HepG2 (cell line): Measurements from ENCODE around the gene RAET1E. TPM values are rescaled to one million over a fixed set of nuclear protein-coding genes. Genes with fewer than 3 reads are reported as not detected.

Experiments used
- ARNT ChIP-seq: fragments of 450-650 bp; IDR thresholded peaks from 2 replicates; pipeline ENCODE4 v1.6.1; 2017
- ATF7 ChIP-seq, 2 experiments: fragments of 450-650 bp in 1 of 2; sonication (generic) in 1 of 2; formaldehyde crosslinking in 1 of 2; IDR thresholded peaks; 2 replicates each; pipeline versions ENCODE4 v1.4.0 to v1.6.1; 2016 to 2020; ENCODE audit warnings: antibody characterized with exemption in 1 of 2, mild to moderate bottlenecking in 1 of 2, missing genetic modification reagents in 1 of 2
- CENPX ChIP-seq: sonication (generic); formaldehyde crosslinking; IDR thresholded peaks from 2 replicates; pipeline ENCODE4 v1.9.0; 2021; ENCODE audit warnings: mild to moderate bottlenecking, missing genetic modification reagents, moderate library complexity
- GATAD2A ChIP-seq: IDR thresholded peaks from 2 replicates; pipeline ENCODE4 v1.6.1; 2016
- GPN1 ChIP-seq: sonication (generic); formaldehyde crosslinking; IDR thresholded peaks from 2 replicates; pipeline ENCODE4 v1.5.1; 2020; ENCODE audit warnings: missing genetic modification reagents, borderline replicate concordance
- HDAC2 ChIP-seq: sonication (generic); formaldehyde crosslinking; IDR thresholded peaks from 2 replicates; pipeline ENCODE4 v1.4.0; 2020; ENCODE audit warnings: missing genetic modification reagents
- HIVEP1 ChIP-seq: sonication (generic); formaldehyde crosslinking; IDR thresholded peaks from 2 replicates; pipeline ENCODE4 v1.4.0; 2020; ENCODE audit warnings: mild to moderate bottlenecking, missing genetic modification reagents
- HNRNPLL ChIP-seq: fragments of 200-400 bp; formaldehyde crosslinking; IDR thresholded peaks from 2 replicates; pipeline ENCODE4 v1.6.1; 2017; ENCODE audit warnings: mild to moderate bottlenecking, low read depth, low read length; ENCODE audit not compliant: poor library complexity, severe bottlenecking
- ISL2 ChIP-seq: sonication (generic); formaldehyde crosslinking; IDR thresholded peaks from 2 replicates; pipeline ENCODE4 v1.5.0; 2020; ENCODE audit warnings: missing genetic modification reagents
- RORA ChIP-seq: sonication (generic); formaldehyde crosslinking; IDR thresholded peaks from 2 replicates; pipeline ENCODE4 v1.5.0; 2020; ENCODE audit warnings: mild to moderate bottlenecking, missing genetic modification reagents, moderate library complexity
- SAP130 ChIP-seq: IDR thresholded peaks from 2 replicates; pipeline ENCODE4 v1.6.1; 2016; ENCODE audit warnings: low read depth
- SP2 ChIP-seq: sonication (generic); formaldehyde crosslinking; IDR thresholded peaks from 2 replicates; pipeline ENCODE4 v1.5.1; 2020; ENCODE audit warnings: mild to moderate bottlenecking, missing genetic modification reagents
- XRCC5 ChIP-seq: fragments of 200-400 bp; formaldehyde crosslinking; optimal IDR thresholded peaks from 2 replicates; pipeline ENCODE3; 2017; ENCODE audit warnings: mild to moderate bottlenecking, low read length
- ZNF232 ChIP-seq: sonication (generic); formaldehyde crosslinking; IDR thresholded peaks from 2 replicates; pipeline ENCODE4 v1.4.0; 2020; ENCODE audit warnings: missing genetic modification reagents, borderline replicate concordance
- ZNF326 ChIP-seq: sonication (generic); formaldehyde crosslinking; IDR thresholded peaks from 2 replicates; pipeline ENCODE4 v1.4.0; 2020; ENCODE audit warnings: missing genetic modification reagents, borderline replicate concordance
- ZNF766 ChIP-seq: sonication (generic); formaldehyde crosslinking; IDR thresholded peaks from 2 replicates; pipeline ENCODE4 v1.5.0; 2020; ENCODE audit warnings: missing genetic modification reagents, borderline replicate concordance
- ZNF782 ChIP-seq: sonication (generic); formaldehyde crosslinking; IDR thresholded peaks from 2 replicates; pipeline ENCODE4 v1.4.0; 2020; ENCODE audit warnings: missing genetic modification reagents, mild to moderate bottlenecking, borderline replicate concordance
- polyA plus RNA-seq, 8 experiments: library from polyadenylated mRNA; depleted of rRNA in 3 of 8; stranded (reverse) in 7 of 8; unstranded in 1 of 8; fragments of >200 nt; fragmentation: Illumina TruSeq in 4 of 8; extraction: Trizol in 4 of 8; gene quantifications; 2 replicates each; pipeline versions ENCODE4 v1.2.1 to v1.2.3, GENCODE V29; 2011 to 2016; ENCODE audit warnings: low read depth in 4 of 8, missing spikeins in 1 of 8, mixed read lengths in 1 of 8; ENCODE audit not compliant: insufficient read depth in 1 of 8
- total RNA-seq, 5 experiments: library from RNA; depleted of rRNA; stranded (reverse); fragments of >200 nt; fragmentation: Illumina TruSeq; extraction: Trizol; gene quantifications; 2 replicates each; pipeline ENCODE4 v1.2.3, GENCODE V29; 2016; ENCODE audit warnings: low read depth in 1 of 5
- TF ChIP-seq, protein P1 (sequence below): IDR thresholded peaks from 2 replicates; pipeline ENCODE4 v1.6.1; 2012; ENCODE audit warnings: inconsistent platforms
- TF ChIP-seq, protein P2 (sequence below): sonication (generic); formaldehyde crosslinking; IDR thresholded peaks from 2 replicates; pipeline ENCODE4 v1.4.0; 2020; ENCODE audit warnings: missing genetic modification reagents, borderline replicate concordance
- TF ChIP-seq, protein P3 (sequence below): sonication (generic); formaldehyde crosslinking; IDR thresholded peaks from 2 replicates; pipeline ENCODE4 v1.5.0; 2020; ENCODE audit warnings: missing genetic modification reagents
- TF ChIP-seq, protein P4 (sequence below): IDR thresholded peaks from 2 replicates; pipeline ENCODE4 v1.6.1; 2016; ENCODE audit warnings: missing compliant biosample characterization, missing genetic modification reagents, borderline replicate concordance

The RAET1E gene
- total and polyA plus RNA-seq, 2 of the 13 experiments (the other 11 are each of a cell fraction or from before 2014, with no cell fraction given): not detected

DNA sequence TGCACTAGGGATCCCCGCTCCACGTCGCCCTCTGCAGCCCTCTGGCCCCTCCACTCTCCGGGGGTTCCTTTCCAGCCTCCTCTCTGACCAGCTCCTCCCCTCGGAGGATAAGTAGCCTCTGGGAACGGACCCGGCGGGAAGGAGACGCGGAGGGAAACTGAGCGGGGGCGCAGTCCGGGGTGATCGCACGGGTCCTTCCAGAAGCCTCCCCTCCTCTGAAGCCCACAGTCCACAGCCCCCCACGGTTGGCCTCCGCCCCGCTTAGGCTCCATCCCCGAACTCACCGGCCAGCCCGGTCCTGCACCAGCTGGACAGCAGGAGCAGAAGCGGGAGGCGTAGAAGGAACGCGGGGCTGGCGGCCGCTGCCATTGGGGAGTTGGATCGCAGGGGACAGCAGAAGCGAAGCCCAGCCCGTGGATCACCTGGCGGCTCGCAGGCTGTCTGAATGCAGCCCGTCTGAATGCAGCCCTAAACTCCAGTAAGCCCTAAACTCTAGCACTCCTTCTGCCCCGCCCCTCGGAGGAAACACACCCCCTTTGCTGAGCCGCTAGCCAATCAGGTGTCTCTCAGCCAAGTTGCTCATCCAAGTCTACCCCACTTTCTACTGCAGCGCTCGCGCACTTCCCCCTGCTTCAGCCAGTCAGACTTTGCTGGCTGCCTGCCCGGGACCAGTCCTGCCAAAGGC, 24.9 kb upstream of the RAET1E start, which contains the start of gene RAET1G (continued):
- TF ChIP-seq HDAC2 (CRISPR knock-in tag) (0 out of 2 replicates have a peak, but pooled peaks have one; percentile 18), GATAD2A (CRISPR knock-in tag) (no peak), ATF7 (IDR thresholded peaks at IDR 0.05) (no peak), ATF7 (CRISPR knock-in tag; IDR thresholded peaks at IDR 0.05) (no peak), SAP130 (CRISPR knock-in tag) (peak; percentile 16; the same call in 1 of the 2 replicates), ISL2 (CRISPR knock-in tag) (no peak), ARNT (no peak), GPN1 (CRISPR knock-in tag) (no peak), XRCC5 (peak; percentile 76), ZNF232 (CRISPR knock-in tag) (peak; percentile 37; the same call in 1 of the 2 replicates), RORA (CRISPR knock-in tag) (no peak), ZNF326 (CRISPR knock-in tag) (no peak), SP2 (peak; percentile 14; the same call in 1 of the 2 replicates), ZNF766 (CRISPR knock-in tag) (0 out of 2 replicates have a peak, but pooled peaks have one; percentile 24), ZNF782 (CRISPR knock-in tag) (0 out of 2 replicates have a peak, but pooled peaks have one; percentile 39), CENPX (no peak), HNRNPLL (peak; percentile 61), HIVEP1 (CRISPR knock-in tag) (peak; percentile 47; the same call in 1 of the 2 replicates)
- TF ChIP-seq, protein P1, sequence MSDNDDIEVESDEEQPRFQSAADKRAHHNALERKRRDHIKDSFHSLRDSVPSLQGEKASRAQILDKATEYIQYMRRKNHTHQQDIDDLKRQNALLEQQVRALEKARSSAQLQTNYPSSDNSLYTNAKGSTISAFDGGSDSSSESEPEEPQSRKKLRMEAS: 0 out of 2 replicates have a peak, but pooled peaks have one; percentile 11
- TF ChIP-seq, protein P2, sequence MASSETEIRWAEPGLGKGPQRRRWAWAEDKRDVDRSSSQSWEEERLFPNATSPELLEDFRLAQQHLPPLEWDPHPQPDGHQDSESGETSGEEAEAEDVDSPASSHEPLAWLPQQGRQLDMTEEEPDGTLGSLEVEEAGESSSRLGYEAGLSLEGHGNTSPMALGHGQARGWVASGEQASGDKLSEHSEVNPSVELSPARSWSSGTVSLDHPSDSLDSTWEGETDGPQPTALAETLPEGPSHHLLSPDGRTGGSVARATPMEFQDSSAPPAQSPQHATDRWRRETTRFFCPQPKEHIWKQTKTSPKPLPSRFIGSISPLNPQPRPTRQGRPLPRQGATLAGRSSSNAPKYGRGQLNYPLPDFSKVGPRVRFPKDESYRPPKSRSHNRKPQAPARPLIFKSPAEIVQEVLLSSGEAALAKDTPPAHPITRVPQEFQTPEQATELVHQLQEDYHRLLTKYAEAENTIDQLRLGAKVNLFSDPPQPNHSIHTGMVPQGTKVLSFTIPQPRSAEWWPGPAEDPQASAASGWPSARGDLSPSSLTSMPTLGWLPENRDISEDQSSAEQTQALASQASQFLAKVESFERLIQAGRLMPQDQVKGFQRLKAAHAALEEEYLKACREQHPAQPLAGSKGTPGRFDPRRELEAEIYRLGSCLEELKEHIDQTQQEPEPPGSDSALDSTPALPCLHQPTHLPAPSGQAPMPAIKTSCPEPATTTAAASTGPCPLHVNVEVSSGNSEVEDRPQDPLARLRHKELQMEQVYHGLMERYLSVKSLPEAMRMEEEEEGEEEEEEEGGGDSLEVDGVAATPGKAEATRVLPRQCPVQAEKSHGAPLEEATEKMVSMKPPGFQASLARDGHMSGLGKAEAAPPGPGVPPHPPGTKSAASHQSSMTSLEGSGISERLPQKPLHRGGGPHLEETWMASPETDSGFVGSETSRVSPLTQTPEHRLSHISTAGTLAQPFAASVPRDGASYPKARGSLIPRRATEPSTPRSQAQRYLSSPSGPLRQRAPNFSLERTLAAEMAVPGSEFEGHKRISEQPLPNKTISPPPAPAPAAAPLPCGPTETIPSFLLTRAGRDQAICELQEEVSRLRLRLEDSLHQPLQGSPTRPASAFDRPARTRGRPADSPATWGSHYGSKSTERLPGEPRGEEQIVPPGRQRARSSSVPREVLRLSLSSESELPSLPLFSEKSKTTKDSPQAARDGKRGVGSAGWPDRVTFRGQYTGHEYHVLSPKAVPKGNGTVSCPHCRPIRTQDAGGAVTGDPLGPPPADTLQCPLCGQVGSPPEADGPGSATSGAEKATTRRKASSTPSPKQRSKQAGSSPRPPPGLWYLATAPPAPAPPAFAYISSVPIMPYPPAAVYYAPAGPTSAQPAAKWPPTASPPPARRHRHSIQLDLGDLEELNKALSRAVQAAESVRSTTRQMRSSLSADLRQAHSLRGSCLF: no peak
- TF ChIP-seq, protein P3, sequence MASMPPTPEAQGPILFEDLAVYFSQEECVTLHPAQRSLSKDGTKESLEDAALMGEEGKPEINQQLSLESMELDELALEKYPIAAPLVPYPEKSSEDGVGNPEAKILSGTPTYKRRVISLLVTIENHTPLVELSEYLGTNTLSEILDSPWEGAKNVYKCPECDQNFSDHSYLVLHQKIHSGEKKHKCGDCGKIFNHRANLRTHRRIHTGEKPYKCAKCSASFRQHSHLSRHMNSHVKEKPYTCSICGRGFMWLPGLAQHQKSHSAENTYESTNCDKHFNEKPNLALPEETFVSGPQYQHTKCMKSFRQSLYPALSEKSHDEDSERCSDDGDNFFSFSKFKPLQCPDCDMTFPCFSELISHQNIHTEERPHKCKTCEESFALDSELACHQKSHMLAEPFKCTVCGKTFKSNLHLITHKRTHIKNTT: no peak
- TF ChIP-seq, protein P4, sequence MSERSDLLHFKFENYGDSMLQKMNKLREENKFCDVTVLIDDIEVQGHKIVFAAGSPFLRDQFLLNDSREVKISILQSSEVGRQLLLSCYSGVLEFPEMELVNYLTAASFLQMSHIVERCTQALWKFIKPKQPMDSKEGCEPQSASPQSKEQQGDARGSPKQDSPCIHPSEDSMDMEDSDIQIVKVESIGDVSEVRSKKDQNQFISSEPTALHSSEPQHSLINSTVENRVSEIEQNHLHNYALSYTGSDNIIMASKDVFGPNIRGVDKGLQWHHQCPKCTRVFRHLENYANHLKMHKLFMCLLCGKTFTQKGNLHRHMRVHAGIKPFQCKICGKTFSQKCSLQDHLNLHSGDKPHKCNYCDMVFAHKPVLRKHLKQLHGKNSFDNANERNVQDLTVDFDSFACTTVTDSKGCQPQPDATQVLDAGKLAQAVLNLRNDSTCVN (CRISPR knock-in tag): no peak
